Measurements from ENCODE around the gene C19orf33.

Gene C19orf33

GRCh38 chr19:38316477-38317067, 12.5 kb downstream of the C19orf33 start:
- 0 out of 2 replicates have a peak overlapping the region, but pooled peaks have one; percentile 17 for H3K4me3 ChIP-seq (replicated peaks; ENCODE audit: low read depth, low read length)
- DNase-seq (ENCODE audit: extremely low read depth, low read depth), result no peak
- TF ChIP-seq CTCF (IDR thresholded peaks at IDR 0.05; ENCODE audit: low read depth, low read length, missing control alignments), result no peak

- H3K4me3 ChIP-seq (replicated peaks; ENCODE audit: low read depth, low read length), result no peak overlapping the region
- no peak for TF ChIP-seq CTCF (IDR thresholded peaks at IDR 0.05; ENCODE audit: low read depth, low read length, missing control alignments)
- no peak for DNase-seq (ENCODE audit: extremely low read depth, low read depth)
Observed at GRCh38 chr19:38317104-38317612, 13.1 kb downstream of the C19orf33 start.

GRCh38 chr19:38318660-38319059, 14.6 kb downstream of the C19orf33 start:
- H3K4me3 ChIP-seq (replicated peaks; ENCODE audit: low read depth, low read length), result no peak overlapping the region
- no peak for TF ChIP-seq CTCF (IDR thresholded peaks at IDR 0.05; ENCODE audit: low read depth, low read length, missing control alignments)

GRCh38 chr19:38319421-38320258, 15.6 kb downstream of the C19orf33 start, which contains the start of gene KCNK6:
Gene KCNK6 (plus strand): TSS chr19:38319845. CDS start chr19:38319951, 106 bp downstream.
- DNase-seq (ENCODE audit: extremely low read depth, low read depth), result no peak
- no peak for TF ChIP-seq CTCF (IDR thresholded peaks at IDR 0.05; ENCODE audit: low read depth, low read length, missing control alignments)
- H3K4me3 ChIP-seq (replicated peaks; ENCODE audit: low read depth, low read length), result peak within 1 kb of the TSS; percentile 46

More at GRCh38 chr19:38318660-38319059, 14.6 kb downstream of the C19orf33 start:
- DNase-seq (ENCODE audit: extremely low read depth, low read depth), result no peak

- DNase-seq (ENCODE audit: extremely low read depth, low read depth), result no peak
- TF ChIP-seq CTCF (IDR thresholded peaks at IDR 0.05; ENCODE audit: low read depth, low read length, missing control alignments), result no peak
- no peak overlapping the region for H3K4me3 ChIP-seq (replicated peaks; ENCODE audit: low read depth, low read length)
Observed at GRCh38 chr19:38320969-38321339, 16.9 kb downstream of the C19orf33 start.

- no peak for TF ChIP-seq CTCF (IDR thresholded peaks at IDR 0.05; ENCODE audit: low read depth, low read length, missing control alignments)
Observed at GRCh38 chr19:38321646-38322196, 17.7 kb downstream of the C19orf33 start.

More at GRCh38 chr19:38321646-38322196, 17.7 kb downstream of the C19orf33 start:
- no peak overlapping the region for H3K4me3 ChIP-seq (replicated peaks; ENCODE audit: low read depth, low read length)
- no peak for DNase-seq (ENCODE audit: extremely low read depth, low read depth)
